Suprapubic skin (tissue), 4 donors: Measurements from ENCODE around the gene PHACTR1. TPM values are rescaled to one million over a fixed set of nuclear protein-coding genes. Genes with fewer than 3 reads are reported as not detected.

Experiments used
- DNase-seq, 2 donors: peaks; one replicate each; pipeline ENCODE4 v3.0.0-alpha.2; 2019; ENCODE audit warnings: low spot score in 2 of 2
- H3K27ac ChIP-seq: fragments of 200-600 bp; sonication (generic); one replicate; pipeline ENCODE4 v1.5.1; 2019
- H3K27me3 ChIP-seq: fragments of 200-600 bp; sonication (generic); one replicate; pipeline ENCODE4 v1.5.1; 2019
- H3K36me3 ChIP-seq: fragments of 200-600 bp; sonication (generic); one replicate; pipeline ENCODE4 v1.5.1; 2019
- H3K4me1 ChIP-seq: fragments of 200-600 bp; sonication (generic); one replicate; pipeline ENCODE4 v1.5.1; 2019
- H3K4me3 ChIP-seq: fragments of 200-600 bp; sonication (generic); one replicate; pipeline ENCODE4 v1.5.1; 2019; ENCODE audit warnings: mild to moderate bottlenecking
- H3K9me3 ChIP-seq: fragments of 200-600 bp; sonication (generic); one replicate; pipeline ENCODE4 v1.5.1; 2019
- CTCF ChIP-seq, 2 donors: fragments of 200-600 bp in 1 of 2; fragments of 450-650 bp in 1 of 2; sonication (generic) in 1 of 2; IDR thresholded peaks; one replicate each; pipeline ENCODE4 v1.5.1; 2016 to 2019; ENCODE audit warnings: antibody characterized with exemption in 2 of 2, mild to moderate bottlenecking in 1 of 2, moderate library complexity in 1 of 2
- EP300 ChIP-seq: sonication (generic); formaldehyde crosslinking; IDR thresholded peaks from one replicate; pipeline ENCODE4 v1.6.1; 2017; ENCODE audit warnings: antibody characterized with exemption
- POLR2A ChIP-seq, 2 donors: fragments of 450-650 bp; IDR thresholded peaks; one replicate each; pipeline ENCODE4 v1.6.1; 2017; ENCODE audit warnings: antibody characterized with exemption in 2 of 2, mild to moderate bottlenecking in 2 of 2, moderate library complexity in 2 of 2
- POLR2AphosphoS5 ChIP-seq, 3 donors: sonication (generic); formaldehyde crosslinking; IDR thresholded peaks; one replicate each; pipeline ENCODE4 v1.6.1; 2017; ENCODE audit warnings: antibody characterized with exemption in 3 of 3
- WGBS: methylation state at CpG from one replicate; pipeline ENCODE4 v1.1.5; 2018; 5-methylcytosine and 5-hydroxymethylcytosine counted together
- total RNA-seq, 4 donors: library from RNA; depleted of rRNA; stranded (reverse); fragments of >200 nt; gene quantifications; one replicate each; pipeline ENCODE4 v1.1.0, GENCODE V29; 2016

PHACTR1 gene
- total RNA-seq, 4 donors from 2014 or later = 4.0 to 8.2 (median 6.4) TPM

DNA sequence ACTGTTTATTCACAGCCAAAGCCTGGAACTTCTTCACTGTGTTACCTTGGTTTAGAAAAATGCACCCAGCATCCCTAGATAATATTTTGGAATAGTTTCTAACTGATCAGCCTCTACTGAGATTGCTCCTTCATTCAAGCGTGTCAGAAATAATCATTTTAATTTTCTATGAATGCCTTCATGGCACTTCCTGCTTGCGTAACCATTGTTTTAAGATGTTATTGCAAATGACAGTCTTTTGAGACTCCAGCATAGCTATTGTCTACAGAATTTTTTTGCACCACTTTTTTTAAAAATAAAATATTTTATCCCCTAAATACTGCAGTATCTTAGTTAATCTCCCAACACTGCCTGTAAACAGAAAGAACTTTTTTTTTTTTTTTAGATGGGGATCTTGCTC, 213.1 kb downstream of the PHACTR1 start:
- Histone ChIP-seq H3K4me1 (no peaks in the 10 kb centered on the region), H3K27me3 (peaks cover 20% of the 10 kb centered on the region), H3K9me3 (no peaks in the 10 kb centered on the region), H3K27ac (no peak overlapping the region), H3K36me3 (no peaks in the 10 kb centered on the region), H3K4me3 (no peak overlapping the region)
- no peak for TF ChIP-seq EP300
- TF ChIP-seq POLR2AphosphoS5 (IDR thresholded peaks at IDR 0.05) = no peak
- TF ChIP-seq POLR2A (IDR thresholded peaks at IDR 0.05) = no peak
- no peak for TF ChIP-seq CTCF (IDR thresholded peaks at IDR 0.05)
- DNase-seq = no peak
- WGBS = 67% methylated on average over 2 of the region's 2 CpGs

DNA sequence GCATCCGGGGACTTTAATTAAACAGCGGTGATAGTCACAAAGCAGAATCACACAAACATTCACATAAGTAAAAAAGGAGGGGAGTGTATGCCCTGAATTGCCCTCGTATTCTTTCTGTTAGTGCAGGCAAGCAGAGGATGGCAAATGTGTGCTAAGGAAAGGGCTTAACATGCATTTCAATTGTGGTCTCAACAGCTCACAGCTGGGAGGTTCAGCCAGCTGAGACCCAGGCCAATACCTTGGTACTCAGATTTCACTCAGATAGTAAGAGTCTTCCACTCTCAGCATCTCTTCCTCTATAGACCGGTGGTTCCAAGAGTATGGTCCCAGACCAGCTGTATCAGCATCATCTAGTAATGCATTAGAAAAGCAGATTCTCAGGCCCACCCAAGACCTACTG, 215.1 kb downstream of the PHACTR1 start:
- no peak for TF ChIP-seq CTCF (IDR thresholded peaks at IDR 0.05)
- no peak for TF ChIP-seq POLR2A (IDR thresholded peaks at IDR 0.05)
- TF ChIP-seq POLR2AphosphoS5 (IDR thresholded peaks at IDR 0.05) = no peak
- TF ChIP-seq EP300 = no peak
- Histone ChIP-seq H3K9me3 (no peaks in the 10 kb centered on the region), H3K4me3 (no peak overlapping the region), H3K27me3 (peaks cover 20% of the 10 kb centered on the region), H3K27ac (no peak overlapping the region), H3K4me1 (no peaks in the 10 kb centered on the region), H3K36me3 (no peaks in the 10 kb centered on the region)
- 96% methylated on average over 4 of the region's 4 CpGs for WGBS
- no peak for DNase-seq

DNA sequence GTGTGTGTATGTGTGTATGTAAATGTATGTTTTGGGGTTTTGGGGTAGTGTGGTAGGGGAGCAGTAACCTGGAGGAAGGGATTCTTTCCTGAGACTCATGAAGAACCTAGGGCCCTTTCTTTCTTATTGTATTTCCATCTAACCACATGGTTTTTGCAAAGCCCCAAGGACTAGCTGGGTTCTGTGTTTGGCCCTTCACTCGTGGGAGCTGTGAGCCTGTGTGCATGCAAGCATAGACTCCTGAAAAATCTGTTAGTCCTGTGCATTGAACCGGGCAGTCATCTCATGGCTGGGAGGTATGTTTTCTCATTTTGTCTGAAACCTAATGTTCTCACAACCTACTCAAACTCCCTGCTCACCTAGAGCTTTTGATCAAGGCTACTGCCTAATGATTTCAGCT, 219.1 kb downstream of the PHACTR1 start:
- DNase-seq = no peak
- TF ChIP-seq CTCF (IDR thresholded peaks at IDR 0.05) (no peak), EP300 (no peak), POLR2AphosphoS5 (IDR thresholded peaks at IDR 0.05) (no peak), POLR2A (IDR thresholded peaks at IDR 0.05) (no peak)
- H3K4me1 ChIP-seq = no peaks in the 10 kb centered on the region
- H3K4me3 ChIP-seq = no peak overlapping the region
- 84% methylated on average over 2 of the region's 2 CpGs for WGBS
- no peak overlapping the region for H3K27ac ChIP-seq
- H3K27me3 ChIP-seq = peaks cover under 1% of the 10 kb centered on the region
- no peaks in the 10 kb centered on the region for H3K36me3 ChIP-seq
- no peaks in the 10 kb centered on the region for H3K9me3 ChIP-seq

DNA sequence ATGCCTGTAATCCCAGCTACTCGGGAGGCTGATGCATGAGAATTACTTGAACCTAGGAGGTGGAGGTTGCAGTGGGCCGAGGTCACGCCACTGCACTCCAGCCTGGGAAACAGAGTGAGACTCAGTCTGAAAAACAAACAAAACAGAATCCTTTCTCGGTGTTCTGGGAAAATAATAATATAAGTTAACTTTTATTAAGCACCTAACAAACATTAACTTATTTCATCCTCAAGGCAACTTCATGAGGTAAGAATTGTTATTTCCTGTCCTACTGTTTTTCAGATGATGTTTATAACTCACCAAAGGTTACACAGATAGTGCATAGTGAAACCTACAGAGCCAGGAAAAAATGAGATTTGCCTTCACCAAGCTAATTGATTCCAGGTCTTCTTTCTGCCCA, 221.4 kb downstream of the PHACTR1 start:
- Histone ChIP-seq H3K27me3 (no peaks in the 10 kb centered on the region), H3K4me3 (no peak overlapping the region), H3K4me1 (no peaks in the 10 kb centered on the region), H3K36me3 (no peaks in the 10 kb centered on the region), H3K9me3 (no peaks in the 10 kb centered on the region), H3K27ac (no peak overlapping the region)
- WGBS = 95% methylated on average over 4 of the region's 4 CpGs
- no peak for DNase-seq
- no peak for TF ChIP-seq POLR2A (IDR thresholded peaks at IDR 0.05)
- TF ChIP-seq POLR2AphosphoS5 (IDR thresholded peaks at IDR 0.05) = no peak
- TF ChIP-seq CTCF (IDR thresholded peaks at IDR 0.05) = no peak
- TF ChIP-seq EP300 = no peak

DNA sequence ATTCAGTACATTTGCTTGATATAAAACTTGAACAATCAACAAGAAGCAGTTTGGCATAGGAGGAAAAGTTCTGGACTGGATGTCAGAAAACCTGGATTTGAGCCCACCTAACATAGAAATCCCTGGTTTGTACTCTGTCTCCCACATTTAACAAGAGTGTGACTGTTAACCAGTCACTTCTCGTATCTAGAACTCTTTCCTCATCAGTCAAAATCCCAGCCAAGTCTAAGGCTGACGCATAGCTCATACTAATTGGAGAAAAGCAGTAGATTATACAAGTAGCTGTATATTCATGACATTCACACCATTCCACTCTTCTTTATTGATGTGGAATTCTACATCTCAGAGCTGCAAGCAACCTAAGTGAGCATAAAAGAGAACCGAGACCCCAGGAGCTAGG, 222.7 kb downstream of the PHACTR1 start:
- Histone ChIP-seq H3K36me3 (no peaks in the 10 kb centered on the region), H3K4me1 (no peaks in the 10 kb centered on the region), H3K27ac (no peak overlapping the region), H3K9me3 (no peaks in the 10 kb centered on the region), H3K27me3 (no peaks in the 10 kb centered on the region), H3K4me3 (no peak overlapping the region)
- DNase-seq = no peak
- no peak for TF ChIP-seq CTCF (IDR thresholded peaks at IDR 0.05)
- no peak for TF ChIP-seq EP300
- TF ChIP-seq POLR2AphosphoS5 (IDR thresholded peaks at IDR 0.05) = no peak
- TF ChIP-seq POLR2A (IDR thresholded peaks at IDR 0.05) = no peak
- WGBS = 75% methylated on average over 3 of the region's 3 CpGs
